NCI-H82 treated with DMSO at 0.1 percent for 48 hours (cell line): ENCODE results near the gene FBXO31.

Experiments used
- DNase-seq: peaks from one replicate; lab custom pipeline; 2025; ENCODE audit not compliant: unreplicated experiment; lab: John Stamatoyannopoulos, UW

Gene FBXO31

GRCh38 chr16:87330646-87331045 lies 52.9 kb downstream of the FBXO31 start:
- no peak for DNase-seq

- DNase-seq = no peak
Observed at GRCh38 chr16:87330257-87330624, 53.3 kb downstream of the FBXO31 start.

GRCh38 chr16:87329436-87330256 lies 53.9 kb downstream of the FBXO31 start:
- DNase-seq = no peak

GRCh38 chr16:87328846-87329245 lies 54.7 kb downstream of the FBXO31 start:
- no peak for DNase-seq

GRCh38 chr16:87327798-87328495 lies 55.6 kb downstream of the FBXO31 start:
- DNase-seq = no peak

- no peak for DNase-seq
Observed at GRCh38 chr16:87326151-87326571, 57.4 kb downstream of the FBXO31 start.

GRCh38 chr16:87325423-87325858 lies 58.1 kb downstream of the FBXO31 start:
- DNase-seq = no peak

- DNase-seq = peak; percentile 22
Observed at GRCh38 chr16:87324411-87325275, 58.9 kb downstream of the FBXO31 start.

- DNase-seq = no peak
Observed at GRCh38 chr16:87323727-87324410, 59.7 kb downstream of the FBXO31 start.

GRCh38 chr16:87322833-87323726 lies 60.5 kb downstream of the FBXO31 start:
- no peak for DNase-seq

GRCh38 chr16:87322360-87322759 lies 61.2 kb downstream of the FBXO31 start:
- DNase-seq = no peak

GRCh38 chr16:87321336-87322107 lies 62.1 kb downstream of the FBXO31 start:
- DNase-seq = peak; percentile 8

GRCh38 chr16:87320510-87321227 lies 62.9 kb downstream of the FBXO31 start:
- no peak for DNase-seq

GRCh38 chr16:87319997-87320491 lies 63.5 kb downstream of the FBXO31 start:
- DNase-seq = no peak

GRCh38 chr16:87319011-87319410 lies 64.6 kb downstream of the FBXO31 start:
- DNase-seq = no peak

- DNase-seq = no peak
Observed at GRCh38 chr16:87317750-87318644, 65.6 kb downstream of the FBXO31 start.
